Loucy (cell line): ENCODE data around the gene BEGAIN.

Experiments
- H2AFZ ChIP-seq: fragments of 200-600 bp; sonication (generic); 2 replicates; pipeline ENCODE4 v1.6.0; 2016; ENCODE audit warnings: antibody characterized with exemption, mild to moderate bottlenecking, low read length, moderate library complexity
- H3F3A ChIP-seq: fragments of 200-600 bp; 2 replicates; pipeline ENCODE4 v1.6.0; 2016; ENCODE audit warnings: antibody characterized with exemption, low read depth, mild to moderate bottlenecking
- H3K27me3 ChIP-seq: fragments of 200-600 bp; sonication (generic); 2 replicates; pipeline ENCODE4 v1.6.1; 2014; ENCODE audit warnings: low read length, mild to moderate bottlenecking; ENCODE audit not compliant: insufficient read depth, poor library complexity, severe bottlenecking
- H3K36me3 ChIP-seq: fragments of 200-600 bp; sonication (generic); 2 replicates; pipeline ENCODE4 v1.6.1; 2016; ENCODE audit warnings: low read length; ENCODE audit not compliant: insufficient read depth
- H3K4me1 ChIP-seq: fragments of 200-600 bp; sonication (generic); 2 replicates; pipeline ENCODE4 v1.5.1; 2014; ENCODE audit warnings: low read length, mild to moderate bottlenecking; ENCODE audit not compliant: insufficient read depth, poor library complexity, severe bottlenecking
- H3K4me2 ChIP-seq: fragments of 200-600 bp; sonication (generic); 2 replicates; pipeline ENCODE4 v1.6.0; 2014; ENCODE audit warnings: antibody characterized with exemption, low read length, low read depth, mild to moderate bottlenecking; ENCODE audit not compliant: poor library complexity, severe bottlenecking
- H3K4me3 ChIP-seq: fragments of 200-600 bp; sonication (generic); 2 replicates; pipeline ENCODE4 v1.5.1; 2014; ENCODE audit warnings: low read length, mild to moderate bottlenecking, mixed read lengths; ENCODE audit not compliant: poor library complexity, severe bottlenecking
- H3K79me2 ChIP-seq: fragments of 200-600 bp; sonication (generic); 2 replicates; pipeline ENCODE4 v1.6.1; 2014; ENCODE audit warnings: low read length; ENCODE audit not compliant: insufficient read depth
- H3K9ac ChIP-seq: fragments of 200-600 bp; sonication (generic); 2 replicates; pipeline ENCODE4 v1.6.0; 2014; ENCODE audit warnings: mild to moderate bottlenecking, low read depth, low read length, moderate library complexity; ENCODE audit not compliant: poor library complexity, severe bottlenecking
- H3K9me2 ChIP-seq: fragments of 200-600 bp; sonication (generic); replicated peaks from 2 replicates; pipeline ENCODE4 v1.6.1; 2016; ENCODE audit warnings: low read depth, low read length, mixed read lengths
- H3K9me3 ChIP-seq: fragments of 200-600 bp; sonication (generic); 2 replicates; pipeline ENCODE4 v1.6.1; 2014; ENCODE audit warnings: mild to moderate bottlenecking, antibody characterized with exemption, low read length, low read depth; ENCODE audit not compliant: insufficient read depth
- H4K20me1 ChIP-seq: fragments of 200-600 bp; sonication (generic); 2 replicates; pipeline ENCODE4 v1.6.0; 2014; ENCODE audit warnings: antibody characterized with exemption, low read length, mild to moderate bottlenecking; ENCODE audit not compliant: insufficient read depth, poor library complexity, severe bottlenecking
- EZH2phosphoT487 ChIP-seq: fragments of 200-600 bp; IDR thresholded peaks from 2 replicates; pipeline ENCODE4 v1.6.1; 2018; ENCODE audit warnings: antibody characterized with exemption, mild to moderate bottlenecking, moderate library complexity, borderline replicate concordance
- TF ChIP-seq, protein P1 (sequence below): fragments of 200-600 bp; sonication (generic); conservative IDR thresholded peaks from 2 replicates; pipeline ENCODE4 v1.5.1; 2014; ENCODE audit warnings: mild to moderate bottlenecking, antibody characterized with exemption, low read length

The BEGAIN gene

GRCh38 chr14:100560471-100560870 is 26.7 kb downstream of the BEGAIN start:
- Histone ChIP-seq H2AFZ (no peak overlapping the region), H3K36me3 (no peaks in the 10 kb centered on the region), H3K27me3 (no peaks in the 10 kb centered on the region), H3K4me1 (no peaks in the 10 kb centered on the region), H3K79me2 (no peaks in the 10 kb centered on the region), H3K4me3 (no peak overlapping the region), H3K4me2 (no peak overlapping the region), H3K9ac (no peak overlapping the region), H3F3A (no peaks in the 10 kb centered on the region), H3K9me3 (no peaks in the 10 kb centered on the region), H3K9me2 (no peaks in the 10 kb centered on the region), H4K20me1 (no peaks in the 10 kb centered on the region)
- no peak for TF ChIP-seq EZH2phosphoT487
- TF ChIP-seq, protein P1, sequence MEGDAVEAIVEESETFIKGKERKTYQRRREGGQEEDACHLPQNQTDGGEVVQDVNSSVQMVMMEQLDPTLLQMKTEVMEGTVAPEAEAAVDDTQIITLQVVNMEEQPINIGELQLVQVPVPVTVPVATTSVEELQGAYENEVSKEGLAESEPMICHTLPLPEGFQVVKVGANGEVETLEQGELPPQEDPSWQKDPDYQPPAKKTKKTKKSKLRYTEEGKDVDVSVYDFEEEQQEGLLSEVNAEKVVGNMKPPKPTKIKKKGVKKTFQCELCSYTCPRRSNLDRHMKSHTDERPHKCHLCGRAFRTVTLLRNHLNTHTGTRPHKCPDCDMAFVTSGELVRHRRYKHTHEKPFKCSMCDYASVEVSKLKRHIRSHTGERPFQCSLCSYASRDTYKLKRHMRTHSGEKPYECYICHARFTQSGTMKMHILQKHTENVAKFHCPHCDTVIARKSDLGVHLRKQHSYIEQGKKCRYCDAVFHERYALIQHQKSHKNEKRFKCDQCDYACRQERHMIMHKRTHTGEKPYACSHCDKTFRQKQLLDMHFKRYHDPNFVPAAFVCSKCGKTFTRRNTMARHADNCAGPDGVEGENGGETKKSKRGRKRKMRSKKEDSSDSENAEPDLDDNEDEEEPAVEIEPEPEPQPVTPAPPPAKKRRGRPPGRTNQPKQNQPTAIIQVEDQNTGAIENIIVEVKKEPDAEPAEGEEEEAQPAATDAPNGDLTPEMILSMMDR = no peak

- Histone ChIP-seq H3F3A (no peaks in the 10 kb centered on the region), H3K9me2 (no peaks in the 10 kb centered on the region), H3K79me2 (no peaks in the 10 kb centered on the region), H3K27me3 (no peaks in the 10 kb centered on the region), H2AFZ (no peak overlapping the region), H4K20me1 (no peaks in the 10 kb centered on the region), H3K36me3 (no peaks in the 10 kb centered on the region), H3K4me1 (no peaks in the 10 kb centered on the region), H3K9me3 (no peaks in the 10 kb centered on the region), H3K4me3 (no peak overlapping the region), H3K4me2 (no peak overlapping the region), H3K9ac (no peak overlapping the region)
- TF ChIP-seq, protein P1 = no peak
- TF ChIP-seq EZH2phosphoT487 = no peak
Observed at GRCh38 chr14:100559455-100559854, 27.8 kb downstream of the BEGAIN start.

GRCh38 chr14:100558966-100559365 is 28.3 kb downstream of the BEGAIN start:
- no peaks in the 10 kb centered on the region for H3K9me2 ChIP-seq
- H3K36me3 ChIP-seq = no peaks in the 10 kb centered on the region
- H4K20me1 ChIP-seq = no peaks in the 10 kb centered on the region
- H3K27me3 ChIP-seq = no peaks in the 10 kb centered on the region
- no peak overlapping the region for H2AFZ ChIP-seq
- no peak overlapping the region for H3K4me2 ChIP-seq
- H3K4me3 ChIP-seq = no peak overlapping the region
- H3K4me1 ChIP-seq = no peaks in the 10 kb centered on the region
- H3K9ac ChIP-seq = no peak overlapping the region
- H3K79me2 ChIP-seq = no peaks in the 10 kb centered on the region
- TF ChIP-seq, protein P1 = no peak
- H3F3A ChIP-seq = no peaks in the 10 kb centered on the region
- H3K9me3 ChIP-seq = no peaks in the 10 kb centered on the region
